Measurements from ENCODE around the gene HSD3B2. TPM values are rescaled to one million over a fixed set of nuclear protein-coding genes. Genes with fewer than 3 reads are reported as not detected.

Gene HSD3B2
- total RNA-seq, 1 experiment from 2014 or later = 1.0 TPM

DNA sequence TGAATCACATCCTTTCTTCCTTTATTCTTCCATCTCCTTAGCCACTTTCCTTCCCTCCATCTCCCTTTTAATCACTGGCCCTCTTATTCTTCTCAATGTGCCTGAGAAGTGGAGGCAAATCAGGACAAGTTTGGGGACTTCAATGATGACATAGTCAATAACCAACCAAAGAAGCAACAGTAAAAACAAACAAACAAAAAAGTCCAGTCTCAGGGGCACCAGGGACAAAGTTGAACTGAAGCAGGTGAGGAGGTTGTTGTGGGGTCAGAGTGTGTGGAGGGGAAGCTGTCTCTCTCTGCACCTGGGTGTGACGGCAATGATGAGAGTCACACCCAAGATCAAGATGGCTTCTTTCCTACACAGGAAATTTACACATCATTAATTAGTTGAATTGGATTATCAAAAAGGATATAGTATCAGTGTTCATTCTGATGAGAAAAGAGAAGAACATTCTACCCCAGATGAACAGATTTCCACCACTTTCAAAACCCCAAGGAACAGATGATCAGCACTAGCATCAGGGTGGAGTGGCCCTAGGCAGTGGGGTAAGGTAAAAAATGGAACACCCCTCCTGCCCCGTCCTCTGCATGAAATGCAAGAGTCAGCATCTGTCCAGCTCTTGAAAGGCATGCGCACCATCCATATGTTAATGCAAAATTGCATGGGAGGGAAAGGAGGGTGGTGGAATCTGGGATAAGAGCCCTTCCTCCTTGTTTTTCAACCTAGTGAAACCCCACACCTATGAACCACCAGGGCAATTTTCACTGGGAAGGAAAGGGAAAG lies 32.6 kb downstream of the HSD3B2 start:
- POLR2A ChIA-PET = no interaction called here
- no peak for ATAC-seq

DNA sequence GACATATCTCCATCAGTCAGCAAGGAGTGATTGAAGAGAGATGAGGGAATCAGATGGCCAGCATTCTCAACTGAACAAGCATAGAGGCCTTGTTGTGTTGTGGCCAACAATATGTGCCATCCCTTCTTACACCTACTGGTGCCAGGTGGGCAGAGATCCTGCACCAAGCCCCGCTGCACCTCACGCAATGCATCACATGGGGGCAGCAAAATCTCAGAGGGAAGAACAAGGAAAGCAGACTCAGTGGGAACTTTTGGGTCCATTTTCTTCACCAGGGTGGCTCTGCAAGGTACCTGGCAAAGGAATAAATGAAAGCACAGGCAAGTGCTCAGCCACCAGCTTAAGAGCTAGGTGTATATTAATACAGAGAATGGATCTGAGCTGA lies 33.2 kb downstream of the HSD3B2 start:
- no peaks in the 10 kb centered on the region for H3K9me3 Mint-ChIP-seq
- DNase-seq (ENCODE audit: low spot score) = peak; percentile 60
- H3K27ac Mint-ChIP-seq = no peak overlapping the region
- H3K4me3 Mint-ChIP-seq = no peak overlapping the region
- TF ChIP-seq, protein P1, sequence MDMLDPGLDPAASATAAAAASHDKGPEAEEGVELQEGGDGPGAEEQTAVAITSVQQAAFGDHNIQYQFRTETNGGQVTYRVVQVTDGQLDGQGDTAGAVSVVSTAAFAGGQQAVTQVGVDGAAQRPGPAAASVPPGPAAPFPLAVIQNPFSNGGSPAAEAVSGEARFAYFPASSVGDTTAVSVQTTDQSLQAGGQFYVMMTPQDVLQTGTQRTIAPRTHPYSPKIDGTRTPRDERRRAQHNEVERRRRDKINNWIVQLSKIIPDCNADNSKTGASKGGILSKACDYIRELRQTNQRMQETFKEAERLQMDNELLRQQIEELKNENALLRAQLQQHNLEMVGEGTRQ (CRISPR knock-in tag; IDR thresholded peaks at IDR 0.05) = 0 out of 2 replicates have a peak, but pooled peaks have one; percentile 19
- TF ChIP-seq NR3C1 (CRISPR knock-in tag; conservative IDR thresholded peaks at IDR 0.05; ENCODE audit: low read depth) = no peak
- H3K4me1 Mint-ChIP-seq = peaks cover 14% of the 10 kb centered on the region
- no peaks in the 10 kb centered on the region for H3K36me3 Mint-ChIP-seq
- ChIA-PET POLR2A (no interaction called here), CTCF (interaction anchor here (2.6 to 2.7 kb wide), 2 partner anchors 28 to 75 kb away, joined by 12 to 14 read pairs; no protein-coding TSS in a partner anchor)
- H3K27me3 Mint-ChIP-seq (ENCODE audit: low read depth) = peaks cover 4% of the 10 kb centered on the region
- ATAC-seq = peak; percentile 71

More for the DNA sequence above, 32.6 kb downstream of the HSD3B2 start:
- no peaks in the 10 kb centered on the region for H3K9me3 Mint-ChIP-seq
- H3K4me3 Mint-ChIP-seq = no peak overlapping the region
- H3K4me1 Mint-ChIP-seq = peaks cover 11% of the 10 kb centered on the region
- peaks cover 4% of the 10 kb centered on the region for H3K27me3 Mint-ChIP-seq (ENCODE audit: low read depth)
- no peak overlapping the region for H3K27ac Mint-ChIP-seq
- TF ChIP-seq TCF7 (CRISPR knock-in tag; IDR thresholded peaks at IDR 0.05; ENCODE audit: low read depth) = no peak
- no peak for DNase-seq (ENCODE audit: low spot score)
- H3K36me3 Mint-ChIP-seq = no peaks in the 10 kb centered on the region
- CTCF ChIA-PET = interaction anchor here (1.3 to 2.6 kb wide), 2 partner anchors 75 kb away, joined by 5 to 14 read pairs; no protein-coding TSS in a partner anchor

DNA sequence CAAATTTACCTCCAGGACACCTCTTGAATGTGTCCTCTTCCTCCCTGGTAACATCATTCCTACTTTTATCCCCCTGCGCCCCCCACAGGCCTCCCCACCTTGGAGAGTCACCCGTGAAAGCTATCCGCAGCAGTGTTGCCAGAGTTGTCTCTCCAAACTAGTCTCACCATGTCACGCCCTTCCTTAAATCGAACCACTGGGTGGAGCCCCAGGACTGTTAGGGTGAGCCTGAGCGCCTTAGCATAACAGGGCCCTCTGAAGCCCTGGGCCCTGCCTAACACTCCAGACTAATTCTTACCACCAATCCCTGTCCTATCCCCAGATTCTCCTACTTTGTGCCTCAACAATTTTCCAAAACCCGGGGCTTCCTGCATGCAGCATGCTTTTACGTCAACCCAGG lies 35.0 kb downstream of the HSD3B2 start:
- DNase-seq (ENCODE audit: low spot score) = peak; percentile 71
- TF ChIP-seq, protein P2, sequence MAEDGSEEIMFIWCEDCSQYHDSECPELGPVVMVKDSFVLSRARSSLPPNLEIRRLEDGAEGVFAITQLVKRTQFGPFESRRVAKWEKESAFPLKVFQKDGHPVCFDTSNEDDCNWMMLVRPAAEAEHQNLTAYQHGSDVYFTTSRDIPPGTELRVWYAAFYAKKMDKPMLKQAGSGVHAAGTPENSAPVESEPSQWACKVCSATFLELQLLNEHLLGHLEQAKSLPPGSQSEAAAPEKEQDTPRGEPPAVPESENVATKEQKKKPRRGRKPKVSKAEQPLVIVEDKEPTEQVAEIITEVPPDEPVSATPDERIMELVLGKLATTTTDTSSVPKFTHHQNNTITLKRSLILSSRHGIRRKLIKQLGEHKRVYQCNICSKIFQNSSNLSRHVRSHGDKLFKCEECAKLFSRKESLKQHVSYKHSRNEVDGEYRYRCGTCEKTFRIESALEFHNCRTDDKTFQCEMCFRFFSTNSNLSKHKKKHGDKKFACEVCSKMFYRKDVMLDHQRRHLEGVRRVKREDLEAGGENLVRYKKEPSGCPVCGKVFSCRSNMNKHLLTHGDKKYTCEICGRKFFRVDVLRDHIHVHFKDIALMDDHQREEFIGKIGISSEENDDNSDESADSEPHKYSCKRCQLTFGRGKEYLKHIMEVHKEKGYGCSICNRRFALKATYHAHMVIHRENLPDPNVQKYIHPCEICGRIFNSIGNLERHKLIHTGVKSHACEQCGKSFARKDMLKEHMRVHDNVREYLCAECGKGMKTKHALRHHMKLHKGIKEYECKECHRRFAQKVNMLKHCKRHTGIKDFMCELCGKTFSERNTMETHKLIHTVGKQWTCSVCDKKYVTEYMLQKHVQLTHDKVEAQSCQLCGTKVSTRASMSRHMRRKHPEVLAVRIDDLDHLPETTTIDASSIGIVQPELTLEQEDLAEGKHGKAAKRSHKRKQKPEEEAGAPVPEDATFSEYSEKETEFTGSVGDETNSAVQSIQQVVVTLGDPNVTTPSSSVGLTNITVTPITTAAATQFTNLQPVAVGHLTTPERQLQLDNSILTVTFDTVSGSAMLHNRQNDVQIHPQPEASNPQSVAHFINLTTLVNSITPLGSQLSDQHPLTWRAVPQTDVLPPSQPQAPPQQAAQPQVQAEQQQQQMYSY (CRISPR knock-in tag; IDR thresholded peaks at IDR 0.05) = no peak
- TF ChIP-seq JUN (CRISPR knock-in tag; IDR thresholded peaks at IDR 0.05) = no peak
- TF ChIP-seq GRHL2 (CRISPR knock-in tag; IDR thresholded peaks at IDR 0.05; ENCODE audit: insufficient replicate concordance, severe bottlenecking) = no peak
- TF ChIP-seq TP53 (CRISPR knock-in tag; IDR thresholded peaks at IDR 0.05) = no peak
- TF ChIP-seq, protein P3, sequence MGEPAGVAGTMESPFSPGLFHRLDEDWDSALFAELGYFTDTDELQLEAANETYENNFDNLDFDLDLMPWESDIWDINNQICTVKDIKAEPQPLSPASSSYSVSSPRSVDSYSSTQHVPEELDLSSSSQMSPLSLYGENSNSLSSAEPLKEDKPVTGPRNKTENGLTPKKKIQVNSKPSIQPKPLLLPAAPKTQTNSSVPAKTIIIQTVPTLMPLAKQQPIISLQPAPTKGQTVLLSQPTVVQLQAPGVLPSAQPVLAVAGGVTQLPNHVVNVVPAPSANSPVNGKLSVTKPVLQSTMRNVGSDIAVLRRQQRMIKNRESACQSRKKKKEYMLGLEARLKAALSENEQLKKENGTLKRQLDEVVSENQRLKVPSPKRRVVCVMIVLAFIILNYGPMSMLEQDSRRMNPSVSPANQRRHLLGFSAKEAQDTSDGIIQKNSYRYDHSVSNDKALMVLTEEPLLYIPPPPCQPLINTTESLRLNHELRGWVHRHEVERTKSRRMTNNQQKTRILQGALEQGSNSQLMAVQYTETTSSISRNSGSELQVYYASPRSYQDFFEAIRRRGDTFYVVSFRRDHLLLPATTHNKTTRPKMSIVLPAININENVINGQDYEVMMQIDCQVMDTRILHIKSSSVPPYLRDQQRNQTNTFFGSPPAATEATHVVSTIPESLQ (CRISPR knock-in tag; IDR thresholded peaks at IDR 0.05) = no peak
- TF ChIP-seq GABPB1 (CRISPR knock-in tag; IDR thresholded peaks at IDR 0.05) = no peak
- TF ChIP-seq TEAD1 (CRISPR knock-in tag; IDR thresholded peaks at IDR 0.05) = no peak
- TF ChIP-seq ATF1 (CRISPR knock-in tag; IDR thresholded peaks at IDR 0.05) = no peak
- no peak for TF ChIP-seq CREB1 (CRISPR knock-in tag; IDR thresholded peaks at IDR 0.05)
- no peak for TF ChIP-seq ZNF121 (CRISPR knock-in tag; IDR thresholded peaks at IDR 0.05)
- no peak for TF ChIP-seq ZNF416 (CRISPR knock-in tag; IDR thresholded peaks at IDR 0.05)
- no peak for TF ChIP-seq ZNF317 (CRISPR knock-in tag; IDR thresholded peaks at IDR 0.05; ENCODE audit: borderline replicate concordance, low read depth)
- no peak for TF ChIP-seq CREM (CRISPR knock-in tag; IDR thresholded peaks at IDR 0.05)
- TF ChIP-seq, protein P4, sequence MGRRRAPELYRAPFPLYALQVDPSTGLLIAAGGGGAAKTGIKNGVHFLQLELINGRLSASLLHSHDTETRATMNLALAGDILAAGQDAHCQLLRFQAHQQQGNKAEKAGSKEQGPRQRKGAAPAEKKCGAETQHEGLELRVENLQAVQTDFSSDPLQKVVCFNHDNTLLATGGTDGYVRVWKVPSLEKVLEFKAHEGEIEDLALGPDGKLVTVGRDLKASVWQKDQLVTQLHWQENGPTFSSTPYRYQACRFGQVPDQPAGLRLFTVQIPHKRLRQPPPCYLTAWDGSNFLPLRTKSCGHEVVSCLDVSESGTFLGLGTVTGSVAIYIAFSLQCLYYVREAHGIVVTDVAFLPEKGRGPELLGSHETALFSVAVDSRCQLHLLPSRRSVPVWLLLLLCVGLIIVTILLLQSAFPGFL (CRISPR knock-in tag; IDR thresholded peaks at IDR 0.05; ENCODE audit: borderline replicate concordance) = no peak
- Mint-ChIP-seq H3K4me3 (no peak overlapping the region), H3K27ac (no peak overlapping the region), H3K4me1 (peaks cover 15% of the 10 kb centered on the region), H3K36me3 (no peaks in the 10 kb centered on the region), H3K27me3 (ENCODE audit: low read depth) (peaks cover 4% of the 10 kb centered on the region), H3K9me3 (no peaks in the 10 kb centered on the region)
- POLR2A ChIA-PET = no interaction called here
- peak; percentile 97 for ATAC-seq
- CTCF ChIA-PET = interaction anchor here (0.6 to 2.7 kb wide), 14 partner anchors 9 to 175 kb away, joined by 3 to 14 read pairs (median 4); no protein-coding TSS in a partner anchor

All from WTC11 (cell line).